NCI-H2227 treated with DMSO at 0.1 percent for 48 hours (cell line): ENCODE measurements around the gene NMNAT3.

Experiments used
- DNase-seq: peaks from one replicate; lab custom pipeline; 2025; lab: John Stamatoyannopoulos, UW

NMNAT3 gene

DNA sequence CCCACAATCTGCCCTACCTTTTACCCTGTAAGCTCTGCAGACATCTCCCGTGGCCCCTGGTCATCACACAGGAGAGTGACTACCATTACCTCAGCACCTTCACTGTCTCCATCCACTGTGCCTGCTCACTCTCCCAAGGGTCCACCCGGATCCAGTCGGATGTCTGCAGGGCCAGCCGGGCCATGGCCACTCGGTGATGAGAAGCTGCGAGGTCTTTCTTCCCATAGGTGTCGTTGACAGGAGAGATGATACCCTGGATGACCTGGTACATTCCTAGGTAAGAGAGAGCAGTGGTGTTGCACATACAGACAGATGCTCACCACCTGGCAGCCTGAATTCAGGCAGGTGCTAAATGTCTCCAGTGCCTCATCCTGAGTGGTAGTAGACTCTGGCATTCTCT, 99.0 kb downstream of the NMNAT3 start:
- DNase-seq: no peak

DNA sequence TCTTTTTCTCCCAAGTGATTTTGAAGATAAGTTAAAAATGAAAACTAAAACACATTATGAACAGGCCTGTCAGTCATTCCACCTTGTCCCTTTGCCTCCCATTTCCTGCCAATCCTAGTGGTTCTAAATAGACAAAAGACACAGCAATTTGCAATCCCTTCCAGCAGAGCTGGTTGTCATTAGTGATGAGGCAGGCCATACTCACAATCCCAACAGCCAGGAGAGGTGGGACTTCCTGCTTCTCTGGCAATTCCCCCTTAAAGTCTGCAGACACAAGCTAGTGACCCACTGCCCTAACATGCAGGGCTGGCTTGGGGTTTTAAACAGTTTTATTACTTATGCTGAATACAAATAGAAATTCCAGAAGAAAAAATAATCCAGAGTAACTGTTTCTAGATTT, 99.9 kb downstream of the NMNAT3 start:
- DNase-seq: no peak

DNA sequence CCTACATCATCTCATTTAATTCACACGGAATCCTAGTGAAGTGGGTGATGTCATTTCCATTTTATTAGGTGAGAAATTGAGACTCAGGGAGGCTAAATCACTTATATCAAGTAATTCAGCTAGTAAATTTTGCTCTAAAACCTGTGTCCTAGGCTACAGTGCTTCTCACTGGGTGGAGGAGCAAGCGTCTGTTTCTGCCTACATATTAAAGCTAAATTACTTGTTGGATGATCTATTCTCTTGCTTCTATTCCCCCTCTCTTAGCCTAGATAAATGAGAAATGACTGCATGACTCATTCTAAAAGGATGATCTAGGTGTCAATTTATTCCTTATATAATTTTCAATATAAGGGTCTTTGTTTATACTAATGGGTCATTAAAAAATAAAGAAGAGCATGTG, 100.4 kb downstream of the NMNAT3 start:
- no peak for DNase-seq

DNA sequence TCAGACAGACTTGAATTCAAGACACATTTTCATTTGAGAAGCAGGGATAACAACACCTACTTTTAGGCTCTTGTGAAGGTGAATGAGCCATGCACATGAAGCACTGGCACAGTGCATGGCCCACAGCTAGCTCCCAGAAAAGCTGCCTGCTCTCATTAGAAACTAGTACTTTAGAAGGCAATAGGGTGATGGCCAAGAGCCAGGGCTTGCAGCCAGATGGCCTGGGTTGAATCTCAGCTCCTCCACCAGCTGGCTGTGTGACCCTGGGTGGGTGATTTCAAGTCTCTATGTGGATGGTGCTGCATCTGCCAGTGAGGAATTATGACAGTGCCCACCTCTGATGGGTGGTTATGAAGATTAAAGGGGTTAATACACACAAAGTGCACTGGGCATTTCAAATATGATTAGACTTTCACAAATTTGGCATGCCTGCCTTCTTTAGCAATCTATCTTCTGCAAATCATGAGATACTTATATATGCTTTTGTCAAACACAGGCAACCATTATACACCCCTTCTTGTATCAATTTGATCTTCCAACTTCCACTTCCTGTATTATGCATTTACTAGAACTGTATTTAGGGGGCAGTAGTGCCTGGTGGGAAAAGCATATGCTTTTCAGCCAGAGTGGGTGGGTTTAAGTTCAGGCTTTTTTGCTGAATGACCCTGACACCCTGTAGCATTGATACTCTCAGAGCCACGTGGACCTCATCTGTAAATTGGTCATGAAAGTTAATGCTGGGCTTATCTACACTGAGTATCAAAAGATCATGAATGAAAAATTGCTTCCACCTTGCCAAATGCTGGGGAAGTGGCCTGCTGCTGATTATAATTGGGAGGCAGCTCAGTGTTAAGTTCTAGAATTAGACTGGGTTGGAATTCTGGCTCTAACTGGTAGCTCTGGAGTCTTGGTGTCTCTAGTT, 103.5 kb downstream of the NMNAT3 start:
- DNase-seq: no peak

DNA sequence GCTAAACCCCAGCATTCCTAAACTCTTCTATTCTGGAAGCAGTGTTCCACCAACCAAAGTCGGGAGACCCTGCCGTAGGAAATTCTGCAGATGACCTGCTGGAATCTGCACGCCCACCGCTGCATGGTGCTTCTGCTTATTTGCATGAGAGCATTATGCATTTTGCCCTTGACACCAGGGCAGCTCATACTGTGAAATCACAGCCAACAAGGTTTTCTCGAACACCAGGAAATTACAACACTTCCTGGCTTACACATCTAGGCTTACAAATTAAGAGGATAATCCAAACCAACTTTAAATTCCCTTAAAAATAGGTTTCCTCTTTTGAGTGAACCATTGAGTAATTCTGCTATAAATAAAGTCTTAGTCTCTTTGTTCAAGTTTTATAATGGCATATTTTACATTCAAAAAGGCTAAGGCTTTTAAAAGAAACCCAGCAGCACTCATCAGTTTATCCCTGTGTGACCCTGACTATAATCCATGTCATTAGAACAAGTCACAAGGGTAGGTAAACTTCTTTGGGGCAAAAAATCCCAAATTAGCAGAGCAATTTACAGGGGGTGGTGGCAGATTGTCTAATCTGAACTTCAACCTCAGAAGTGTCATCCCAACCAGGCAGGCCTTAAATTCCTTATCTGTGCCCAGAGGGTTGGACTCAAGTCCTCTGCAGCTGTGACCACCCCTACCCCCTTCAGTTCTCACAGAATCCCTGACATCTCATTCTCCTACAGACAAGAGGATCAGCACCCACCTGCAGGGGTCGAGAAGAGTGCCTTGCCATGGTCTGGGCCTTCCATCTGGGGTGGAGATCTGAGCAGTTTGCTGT, 104.7 kb downstream of the NMNAT3 start:
- DNase-seq: no peak

DNA sequence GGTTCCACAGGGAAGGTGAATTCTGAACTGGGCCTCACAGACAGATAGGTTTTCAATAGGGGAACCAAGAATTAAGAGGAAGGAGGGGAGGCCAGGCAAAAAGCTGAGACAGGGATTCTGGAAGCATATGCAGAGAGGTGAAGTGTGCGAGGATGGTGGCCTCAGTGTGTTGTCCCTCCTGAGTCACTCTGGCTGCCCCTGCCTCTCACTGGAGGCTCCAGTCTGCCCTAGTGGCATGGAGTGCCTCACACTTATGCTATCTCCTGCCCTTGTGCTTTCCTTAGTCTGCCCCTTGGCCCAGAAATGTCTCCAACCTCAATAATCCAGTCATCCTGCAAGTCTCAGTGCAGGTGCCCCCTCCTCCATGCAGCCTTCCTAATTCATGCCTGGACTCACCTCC, 106.1 kb downstream of the NMNAT3 start:
- no peak for DNase-seq

DNA sequence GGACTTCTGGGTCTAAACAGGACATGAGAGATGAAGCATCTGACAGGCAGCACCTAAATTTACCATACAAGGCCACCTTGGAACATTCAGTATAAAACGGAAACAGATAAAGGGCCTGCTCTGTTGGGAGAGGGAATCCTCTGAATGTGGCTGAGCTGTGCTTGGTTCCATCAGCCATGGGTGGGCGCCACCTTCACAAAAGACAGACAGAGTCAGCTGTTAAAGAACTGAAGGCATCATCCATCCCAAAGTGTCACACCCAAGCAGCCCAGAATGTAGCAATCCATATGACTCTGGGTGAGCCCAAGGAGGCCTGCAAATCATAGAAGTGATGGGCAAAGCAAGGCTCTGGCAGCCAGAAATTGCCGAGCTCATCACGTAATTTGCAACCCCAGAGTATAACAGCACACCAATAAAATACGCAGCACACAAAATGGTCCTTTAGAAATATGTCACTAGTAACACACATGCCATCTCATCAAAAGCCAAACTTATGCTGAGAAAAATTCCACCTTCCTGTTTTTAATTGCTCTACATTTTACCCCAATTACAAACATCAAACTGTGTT, 113.4 kb downstream of the NMNAT3 start:
- DNase-seq: no peak

DNA sequence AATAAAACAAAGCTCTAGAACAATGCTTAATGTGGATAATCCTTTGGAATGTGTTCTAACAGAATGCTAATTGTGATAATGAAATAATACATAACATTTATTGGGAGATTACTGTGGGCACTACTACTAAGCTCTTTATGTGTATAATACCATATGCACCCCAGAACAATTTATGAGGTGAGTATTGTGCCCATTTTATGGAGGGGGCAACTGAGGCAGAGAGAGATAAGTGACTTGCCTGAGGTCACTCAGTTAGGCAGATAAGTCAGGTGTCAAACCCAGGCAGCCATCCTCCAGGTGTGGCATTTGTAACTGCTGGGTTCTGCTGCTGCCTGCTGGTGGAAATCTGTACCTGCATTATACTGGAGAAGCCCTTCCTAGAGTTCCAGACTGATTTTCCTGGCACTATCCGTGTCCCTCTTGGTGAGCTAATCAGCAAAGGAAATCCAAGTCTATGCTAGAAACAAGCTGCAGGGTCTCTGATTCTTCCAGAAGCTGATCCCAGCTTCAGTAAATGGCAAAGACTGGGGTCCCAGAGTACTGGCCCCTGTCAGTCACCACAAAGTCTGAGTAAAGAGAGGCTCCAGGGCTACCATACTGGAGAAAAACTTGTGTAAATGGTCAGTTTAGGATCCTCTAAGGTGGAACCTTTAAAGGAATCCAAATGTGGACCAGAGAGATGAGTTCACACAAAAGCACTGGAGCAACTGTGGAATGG, 115.7 kb downstream of the NMNAT3 start:
- DNase-seq: no peak

DNA sequence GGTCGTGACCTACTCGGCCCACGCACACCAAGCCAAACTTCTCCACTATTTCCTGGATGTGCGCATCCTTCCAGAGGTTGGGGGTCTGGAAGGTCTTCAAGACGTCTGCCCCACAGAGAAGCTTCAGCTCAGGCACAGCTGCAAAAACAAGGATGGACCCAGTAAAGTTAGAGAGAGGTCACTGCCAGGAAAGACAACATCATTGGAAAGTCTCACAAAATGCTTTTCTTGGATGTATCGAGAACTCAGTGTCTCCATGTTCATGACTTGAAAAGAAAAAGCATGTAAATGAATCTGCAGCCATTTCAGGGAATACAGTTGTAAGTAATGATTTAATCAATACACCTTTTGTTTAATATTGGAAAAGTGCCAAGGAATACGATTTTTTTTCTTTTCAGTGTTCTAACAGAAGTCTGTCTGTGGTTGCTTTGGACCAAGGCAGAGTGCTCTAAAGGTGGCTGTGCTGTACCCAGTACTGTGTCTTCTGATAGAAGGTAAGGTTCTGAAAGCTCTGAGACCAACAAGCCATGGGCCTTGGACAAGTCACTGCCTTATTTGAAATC, 116.4 kb downstream of the NMNAT3 start:
- DNase-seq: no peak

DNA sequence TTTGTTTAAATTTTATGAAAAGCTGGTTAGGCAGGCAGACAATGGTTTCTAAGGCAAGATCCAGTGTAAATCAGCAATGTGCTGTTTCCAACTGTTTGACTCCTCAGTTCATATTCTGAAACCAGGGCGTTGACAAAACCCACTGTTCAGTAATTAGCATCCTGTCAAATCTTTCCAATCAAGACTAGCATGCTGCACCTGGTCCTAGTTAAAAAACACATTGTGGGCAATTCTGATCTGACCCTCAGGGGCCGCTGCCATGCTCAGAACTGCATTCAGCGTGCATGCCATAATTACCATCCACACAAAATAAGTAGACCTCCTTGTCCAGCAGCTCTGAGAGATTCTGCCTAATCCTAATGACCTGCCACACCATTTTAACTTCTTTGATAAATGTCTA, 117.4 kb downstream of the NMNAT3 start:
- peak; percentile 32 for DNase-seq

DNA sequence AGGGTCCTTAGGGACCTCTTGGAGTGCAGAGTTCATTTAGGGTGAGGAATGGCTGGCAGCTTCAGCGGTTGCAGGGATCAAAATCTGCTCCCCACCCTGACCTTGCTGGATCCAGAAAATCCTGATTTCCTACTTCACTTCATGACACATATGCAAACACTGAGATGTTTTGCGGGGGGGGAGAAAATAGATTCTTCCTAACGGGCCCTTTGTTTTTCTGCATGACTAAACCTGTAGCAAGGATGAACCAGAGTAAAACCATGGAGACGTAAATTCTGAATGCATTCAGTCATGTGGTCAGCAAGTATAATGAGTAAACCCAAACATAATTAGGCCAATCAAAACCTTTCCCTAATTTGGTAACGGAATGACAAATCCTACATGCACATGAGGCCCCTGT, 118.2 kb downstream of the NMNAT3 start:
- no peak for DNase-seq

DNA sequence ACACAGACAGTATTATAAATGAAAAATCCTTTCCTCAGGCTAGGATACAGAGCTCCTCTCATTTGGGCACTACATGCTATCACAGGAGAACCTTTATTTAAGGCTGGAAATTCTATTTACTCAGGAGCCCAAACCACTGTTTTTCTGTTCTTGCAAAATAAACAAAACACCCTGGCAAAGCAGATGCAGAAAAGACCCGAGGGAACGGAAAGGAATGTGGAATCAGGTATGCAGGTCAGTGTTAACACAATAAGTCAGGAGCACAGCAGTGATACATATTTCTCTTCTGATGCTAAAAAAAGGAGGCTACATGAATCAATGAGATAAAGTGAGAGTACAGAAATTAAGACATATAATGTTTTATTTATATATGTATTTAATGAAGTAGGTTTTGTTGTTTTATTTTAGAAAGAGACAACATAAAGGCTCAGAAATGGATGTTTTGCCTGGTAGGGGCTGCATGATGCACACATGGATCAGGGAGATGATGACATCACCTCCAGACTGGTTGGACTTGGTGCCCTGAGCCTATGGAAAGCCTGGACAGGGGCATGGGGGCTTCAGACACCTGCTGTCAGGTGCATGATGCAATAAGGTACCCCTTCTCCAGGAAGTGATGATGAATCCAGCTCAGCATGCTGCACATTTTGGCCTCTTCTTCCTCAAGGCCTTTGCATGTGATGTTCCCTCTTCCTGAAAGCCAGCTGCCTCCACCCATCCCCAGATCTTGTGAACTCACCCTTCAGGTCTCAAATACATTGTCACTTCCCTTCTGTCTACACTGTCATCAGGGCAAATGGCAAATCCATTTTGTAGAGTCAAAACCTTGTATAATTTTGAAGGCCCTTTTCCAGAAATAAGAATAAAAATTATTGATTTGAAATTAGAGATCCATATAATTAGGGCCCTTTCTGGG, 119.2 kb downstream of the NMNAT3 start:
- no peak for DNase-seq

DNA sequence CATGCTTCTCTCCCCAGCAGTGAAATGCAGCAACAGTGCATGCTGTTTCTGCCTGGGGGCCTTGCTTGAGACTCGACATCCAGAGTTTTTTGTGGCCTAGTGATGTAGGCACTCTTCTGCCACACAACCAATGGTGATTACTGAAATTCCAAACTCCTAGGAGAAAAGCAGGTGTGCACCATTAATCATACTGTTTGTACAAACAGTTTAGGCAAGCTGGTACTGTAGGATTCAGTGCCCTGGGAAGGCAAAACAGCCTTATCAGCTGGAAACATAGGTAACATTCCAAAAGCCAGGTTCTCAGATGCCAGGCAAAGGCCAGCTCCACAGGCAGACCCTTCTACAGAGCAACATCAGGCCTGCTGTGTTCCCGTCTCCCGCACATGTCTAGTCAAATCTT, 120.7 kb downstream of the NMNAT3 start:
- DNase-seq: no peak

DNA sequence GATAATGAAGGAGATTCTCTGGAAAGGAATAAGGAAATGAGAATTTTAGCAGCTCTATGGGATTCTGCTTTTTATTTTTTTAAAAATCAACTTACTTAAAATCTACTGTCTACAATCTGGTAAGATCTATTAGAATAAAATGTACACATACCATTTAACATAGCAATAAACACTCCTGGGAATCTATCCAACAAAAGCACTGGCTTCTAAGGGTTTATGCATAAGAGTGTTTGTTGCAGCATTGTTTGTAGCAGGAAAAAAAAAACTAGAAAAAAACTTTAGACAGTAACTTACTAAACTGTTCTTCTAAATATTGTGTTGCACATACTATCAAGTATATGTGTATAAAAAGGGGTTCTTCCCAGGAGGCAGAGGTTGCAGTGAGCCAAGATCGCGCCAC, 122.5 kb downstream of the NMNAT3 start:
- no peak for DNase-seq

DNA sequence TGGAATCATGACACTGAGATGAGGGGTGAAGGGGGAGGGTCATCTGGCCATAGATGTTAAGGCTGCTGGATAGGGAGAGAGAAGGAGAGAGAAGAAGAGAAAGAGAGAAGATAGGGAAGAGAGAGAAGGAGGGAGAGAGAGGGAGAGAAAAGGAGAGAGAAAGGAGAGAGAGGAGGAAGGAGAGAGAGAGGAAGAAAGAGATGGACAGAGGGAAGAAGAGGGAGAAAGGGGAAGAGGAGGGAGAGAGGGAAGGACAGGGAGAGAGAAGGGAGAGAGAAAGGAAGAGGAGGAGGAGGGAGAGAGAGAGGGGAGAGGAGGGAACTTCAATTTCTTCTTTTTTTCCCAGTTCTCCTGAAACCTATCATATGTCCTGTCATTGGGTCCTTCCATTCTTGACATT, 123.1 kb downstream of the NMNAT3 start:
- no peak for DNase-seq

DNA sequence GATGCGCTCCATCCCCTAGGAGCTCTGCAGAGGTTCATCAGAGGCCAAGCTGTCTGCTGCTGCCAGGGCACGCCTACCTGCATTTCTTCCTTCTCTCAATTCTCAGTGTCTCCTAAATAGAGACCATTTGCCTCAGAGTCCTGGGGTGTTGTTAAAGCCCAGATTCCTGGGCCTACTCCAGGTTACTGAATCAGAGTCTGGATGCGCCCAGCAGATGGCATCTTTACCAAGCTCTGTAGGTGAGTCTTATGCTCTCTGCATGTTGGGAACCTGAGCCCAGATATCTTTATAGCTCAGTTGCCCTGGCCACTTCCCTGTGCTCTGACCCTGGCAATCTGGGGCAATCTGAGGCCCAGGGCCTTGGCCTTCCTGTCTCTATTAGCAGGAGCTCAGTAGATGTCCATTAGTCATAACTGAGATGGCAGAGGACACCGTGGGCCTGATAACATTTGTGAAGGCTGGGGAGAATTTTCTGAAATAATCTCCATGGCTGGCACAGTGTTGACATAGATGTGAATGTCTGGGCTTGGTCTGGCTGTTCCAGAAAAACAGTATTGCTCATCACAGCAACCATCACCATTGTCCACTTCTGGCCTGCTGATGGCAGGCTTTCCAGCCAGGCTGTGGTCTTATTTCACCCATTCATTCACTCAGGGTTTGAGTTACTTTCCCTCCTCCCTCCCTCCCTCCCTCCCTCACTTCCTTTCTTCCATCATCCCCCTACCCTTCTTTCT, 125.0 kb downstream of the NMNAT3 start:
- DNase-seq: peak; percentile 43

DNA sequence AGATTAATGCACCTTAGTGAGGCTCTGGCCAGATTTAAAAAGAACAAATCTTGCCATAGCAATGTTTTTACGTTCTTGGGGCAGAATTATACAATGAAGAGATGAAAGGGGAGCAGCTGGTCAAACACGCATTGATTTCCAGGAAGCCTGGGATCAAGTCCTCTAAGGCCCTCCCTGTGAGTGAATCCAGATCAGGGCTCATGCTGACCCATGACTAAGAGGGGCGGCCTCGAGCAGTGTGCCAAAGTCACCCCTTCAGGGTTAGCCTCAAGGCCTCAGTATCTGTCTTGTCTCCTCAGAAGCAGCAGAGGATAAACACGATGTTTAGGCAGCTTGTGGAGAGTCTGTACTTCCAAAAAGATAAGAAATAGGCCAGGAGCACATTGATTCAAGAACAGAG, 129.0 kb downstream of the NMNAT3 start:
- no peak for DNase-seq

DNA sequence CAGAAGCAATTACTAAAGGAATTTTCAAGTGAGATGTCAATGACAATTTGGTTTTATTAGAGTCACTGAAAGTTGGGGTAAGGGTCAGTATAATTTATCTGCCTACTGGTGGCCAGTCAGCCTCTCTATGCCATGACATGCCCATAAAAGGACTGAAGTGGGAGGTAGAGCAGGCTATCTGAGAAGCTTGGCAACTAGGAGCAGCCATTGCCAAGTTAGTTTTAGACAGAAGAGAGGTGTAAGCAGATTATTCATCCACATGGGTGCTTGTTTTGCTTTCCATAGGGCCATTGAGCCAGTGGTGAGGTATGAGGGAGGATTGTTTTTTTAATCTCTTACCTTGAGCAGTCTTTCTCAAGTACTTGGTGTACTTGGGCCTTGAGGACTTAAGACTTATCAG, 130.1 kb downstream of the NMNAT3 start:
- DNase-seq: no peak

DNA sequence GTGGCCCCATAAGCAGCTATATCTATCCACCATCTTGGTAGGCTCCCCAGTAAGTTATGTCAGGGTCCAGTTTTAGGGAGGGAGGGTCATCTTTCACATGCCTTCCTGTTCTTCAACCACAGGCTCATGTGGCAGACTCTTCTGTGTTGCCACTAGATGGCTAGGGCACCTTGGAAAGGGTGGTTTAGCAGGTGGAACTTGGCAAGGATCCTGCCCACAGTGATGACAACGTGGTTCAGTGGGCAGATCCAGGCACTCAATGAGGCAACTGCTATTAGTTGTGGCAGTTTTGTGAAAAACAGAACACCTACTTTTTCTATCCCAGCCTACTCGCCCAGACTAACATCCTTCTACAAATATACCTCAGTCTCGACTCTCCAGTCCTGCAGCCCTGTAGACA, 131.0 kb downstream of the NMNAT3 start:
- DNase-seq: no peak
